HepG2 (cell line): Measurements from ENCODE around the gene PIEZO1. TPM values are rescaled to one million over a fixed set of nuclear protein-coding genes. Genes with fewer than 3 reads are reported as not detected.

Source experiments
- ATAC-seq: fragments of 200-7000 bp; cut with Tn5 transposase; 3 replicates; pipeline ENCODE4 v1.9.1; 2020; ENCODE audit warnings: mild to moderate bottlenecking, moderate library complexity
- BruUV-seq: library from RNA; stranded (reverse); fragments of 400-500 nt; replicated peaks from 2 replicates; lab custom pipeline; 2021; lab: Mats Ljungman, UMichigan
- CTCF ChIA-PET: fragments of 300-600 bp; formaldehyde crosslinking; extraction: SDS; loops from one replicate; lab custom pipeline; 2021; ENCODE audit warnings: low total read pairs, inconsistent platforms, low intra/inter-chr PET ratio; lab: Yijun Ruan, JAX
- POLR2A ChIA-PET: fragments of 350-600 bp; sonication (Branson Sonifier 250); formaldehyde crosslinking; loops from one replicate; lab custom pipeline; 2020; ENCODE audit warnings: antibody characterized with exemption, inconsistent platforms; lab: Yijun Ruan, JAX
- DNase-seq: peaks from one replicate; pipeline ENCODE4 v3.0.0-alpha.2; 2015; ENCODE audit warnings: low spot score
- FAIRE-seq: peaks from 3 replicates; lab custom pipeline; 2011; peaks lifted over from hg19 to GRCh38; lab: Jason Lieb, UNC
- H2AFZ ChIP-seq: one replicate; pipeline ENCODE4 v1.6.1; 2011; ENCODE audit warnings: low read length, inconsistent platforms
- H3K27ac ChIP-seq: fragments of 300-600 bp; 3 replicates; pipeline ENCODE4 v1.8.0; 2011; ENCODE audit warnings: mixed run types, mild to moderate bottlenecking, mixed read lengths, low read length, inconsistent platforms; ENCODE audit not compliant: insufficient read depth; ENCODE audit errors: extremely low read length
- H3K27me3 ChIP-seq, 2 experiments: fragments of 200-600 bp in 1 of 2; 2 replicates in 1 of 2; 3 replicates in 1 of 2; pipeline versions ENCODE4 v1.6.0 to v1.8.0; 2011; ENCODE audit warnings: low read length in 2 of 2, mild to moderate bottlenecking in 2 of 2, moderate library complexity in 2 of 2, inconsistent platforms in 1 of 2; ENCODE audit not compliant: insufficient read depth in 2 of 2, control insufficient read depth in 1 of 2
- H3K36me3 ChIP-seq, 2 experiments: fragments of 200-600 bp in 1 of 2; replicated peaks in 1 of 2; 2 replicates in 1 of 2; 3 replicates in 1 of 2; pipeline versions ENCODE4 v1.5.1 to v1.8.0; 2011; ENCODE audit warnings: low read length in 2 of 2, inconsistent platforms in 1 of 2; ENCODE audit not compliant: insufficient read depth in 2 of 2, control insufficient read depth in 1 of 2
- H3K4me1 ChIP-seq: 2 replicates; pipeline ENCODE4 v1.5.1; 2012; ENCODE audit warnings: low read length, inconsistent platforms; ENCODE audit not compliant: insufficient read depth
- H3K4me2 ChIP-seq: 2 replicates; pipeline ENCODE4 v1.6.0; 2011; ENCODE audit warnings: low read depth, low read length, inconsistent platforms
- H3K4me3 ChIP-seq, 3 experiments: fragments of 200-600 bp in 1 of 3; sonication (generic), shearing (Covaris generic) in 1 of 3; replicated peaks in 1 of 3; 2 replicates each; pipeline ENCODE4 v1.5.1; 2011 to 2016; ENCODE audit warnings: low read length in 3 of 3, inconsistent platforms in 2 of 3, low read depth in 2 of 3, mild to moderate bottlenecking in 2 of 3, control low read depth in 1 of 3, mixed read lengths in 1 of 3; ENCODE audit not compliant: insufficient read depth in 1 of 3
- H3K79me2 ChIP-seq: one replicate; pipeline ENCODE4 v1.6.1; 2011; ENCODE audit warnings: low read length, inconsistent platforms; ENCODE audit not compliant: insufficient read depth
- H3K9ac ChIP-seq: 2 replicates; pipeline ENCODE4 v1.6.0; 2011; ENCODE audit warnings: mild to moderate bottlenecking, low read depth, low read length, inconsistent platforms; ENCODE audit not compliant: insufficient read depth
- H3K9me3 ChIP-seq: 2 replicates; pipeline ENCODE4 v1.5.1; 2012; ENCODE audit warnings: mild to moderate bottlenecking, low read length
- H4K20me1 ChIP-seq: 2 replicates; pipeline ENCODE4 v1.6.0; 2011; ENCODE audit warnings: inconsistent platforms, mild to moderate bottlenecking, low read length, moderate library complexity; ENCODE audit not compliant: insufficient read depth
- JDP2 ChIP-seq: sonication (generic); formaldehyde crosslinking; IDR thresholded peaks from 2 replicates; pipeline ENCODE4 v1.8.1; 2022; ENCODE audit warnings: missing genetic modification reagents, borderline replicate concordance
- KMT2B ChIP-seq: IDR thresholded peaks from 2 replicates; pipeline ENCODE4 v1.6.1; 2016; ENCODE audit warnings: missing genetic modification reagents, missing compliant biosample characterization
- SP4 ChIP-seq: sonication (generic); formaldehyde crosslinking; IDR thresholded peaks from 2 replicates; pipeline ENCODE4 v1.8.1; 2023; ENCODE audit warnings: mild to moderate bottlenecking, missing genetic modification reagents
- TBL1XR1 ChIP-seq: fragments of 150-350 bp; IDR thresholded peaks from 2 replicates; pipeline ENCODE4 v1.6.1; 2014; ENCODE audit warnings: borderline replicate concordance, low read length; ENCODE audit not compliant: partially characterized antibody
- THAP8 ChIP-seq: sonication (generic); formaldehyde crosslinking; IDR thresholded peaks from 2 replicates; pipeline ENCODE4 v1.5.1; 2020; ENCODE audit warnings: missing genetic modification reagents, mild to moderate bottlenecking, borderline replicate concordance
- ZMAT3 ChIP-seq: sonication (generic); formaldehyde crosslinking; conservative IDR thresholded peaks from 2 replicates; pipeline ENCODE4 v1.7.0; 2021; ENCODE audit warnings: missing genetic modification reagents
- ZNF382 ChIP-seq: sonication (generic); formaldehyde crosslinking; IDR thresholded peaks from 2 replicates; pipeline ENCODE4 v1.5.0; 2020; ENCODE audit warnings: missing genetic modification reagents, mild to moderate bottlenecking, borderline replicate concordance
- WGBS: methylation state at CpG from one replicate; pipeline ENCODE4 v1.1.6; 2017; ENCODE audit warnings: low lambda C conversion rate; 5-methylcytosine and 5-hydroxymethylcytosine counted together
- in situ Hi-C: cut with HindIII; loops from 2 replicates; pipeline ENCODE4 v1.10.0; 2017; ENCODE audit warnings: low pct_unique_long_range_greater_than_20kb; ENCODE audit not compliant: extremely low pct_ligation_motif_present
- intact Hi-C: fragments of 100-400 bp; cut with micrococcal nuclease; formaldehyde crosslinking; loops from one replicate; pipeline ENCODE4 v1.10.0; 2022; ENCODE audit not compliant: unreplicated experiment
- polyA plus RNA-seq, 8 experiments: library from polyadenylated mRNA; depleted of rRNA in 3 of 8; stranded (reverse) in 7 of 8; unstranded in 1 of 8; fragments of >200 nt; fragmentation: Illumina TruSeq in 4 of 8; extraction: Trizol in 4 of 8; gene quantifications; 2 replicates each; pipeline versions ENCODE4 v1.2.1 to v1.2.3, GENCODE V29; 2011 to 2016; ENCODE audit warnings: low read depth in 4 of 8, missing spikeins in 1 of 8, mixed read lengths in 1 of 8; ENCODE audit not compliant: insufficient read depth in 1 of 8
- total RNA-seq, 5 experiments: library from RNA; depleted of rRNA; stranded (reverse); fragments of >200 nt; fragmentation: Illumina TruSeq; extraction: Trizol; gene quantifications; 2 replicates each; pipeline ENCODE4 v1.2.3, GENCODE V29; 2016; ENCODE audit warnings: low read depth in 1 of 5

PIEZO1 gene
- total and polyA plus RNA-seq, 2 of the 13 experiments (the other 11 are each of a cell fraction or from before 2014, with no cell fraction given): 67.9 to 85.0 TPM

GRCh38 chr16:88702371-88703210, 82.4 kb downstream of the PIEZO1 start:
- no TSS peak for BruUV-seq
- in situ Hi-C loops: no loop called here
- H3K27me3 ChIP-seq: peaks cover 0 to 3% of the 10 kb centered on the region in 2 experiments; a peak in 1 of 5 replicates
- H2AFZ ChIP-seq: no peak overlapping the region
- no peak for DNase-seq
- ChIA-PET CTCF (no interaction called here), POLR2A (interaction anchor here (1.7 kb wide), 1 partner anchor 40 kb away, joined by 3 read pairs; the partner anchor contains the start of gene MVD)
- H3K4me3 ChIP-seq: no peak overlapping the region
- H3K9ac ChIP-seq: no peak overlapping the region
- WGBS: 91% methylated on average over 30 of the region's 31 CpGs
- intact Hi-C loops: no loop called here
- peaks cover 8% of the 10 kb centered on the region in 2 experiments; a peak in 4 of 5 replicates for H3K36me3 ChIP-seq
- FAIRE-seq: no peak
- no peak for ATAC-seq
- peaks cover 25% of the 10 kb centered on the region for H3K79me2 ChIP-seq
- H3K27ac ChIP-seq: no peak overlapping the region
- H3K9me3 ChIP-seq: no peaks in the 10 kb centered on the region
- H3K4me1 ChIP-seq: peaks cover 63% of the 10 kb centered on the region
- H4K20me1 ChIP-seq: no peaks in the 10 kb centered on the region
- TF ChIP-seq ZNF382 (CRISPR knock-in tag): no peak
- TF ChIP-seq THAP8: no peak
- TF ChIP-seq ZMAT3 (CRISPR knock-in tag): no peak
- TF ChIP-seq TBL1XR1: no peak
- no peak for TF ChIP-seq JDP2 (CRISPR knock-in tag)
- no peak for TF ChIP-seq SP4 (CRISPR knock-in tag)
- TF ChIP-seq KMT2B: no peak
- no peak overlapping the region for H3K4me2 ChIP-seq
